Large intestine (tissue), 3 donors: ENCODE data around the gene VPS36. TPM values are rescaled to one million over a fixed set of nuclear protein-coding genes. Genes with fewer than 3 reads are reported as not detected.
"Not testable (repeated sequence)": the region's sequence is repeated elsewhere in the genome, so short reads cannot be mapped to it uniquely, and the experiment has no call there.

Source experiments
- DNase-seq, 2 donors: peaks; one replicate each; pipeline versions ENCODE4 v3.0.0 to v3.0.0-alpha.2; 2013
- H3K27ac ChIP-seq: one replicate; pipeline ENCODE4 v1.5.1; 2013; ENCODE audit warnings: low read length
- H3K27me3 ChIP-seq: 2 replicates; pipeline ENCODE4 v1.6.1; 2013; ENCODE audit warnings: low read length; ENCODE audit not compliant: control insufficient read depth, insufficient read depth
- H3K36me3 ChIP-seq: 2 replicates; pipeline ENCODE4 v1.6.1; 2013; ENCODE audit warnings: low read length; ENCODE audit not compliant: control insufficient read depth, insufficient read depth
- H3K4me1 ChIP-seq: one replicate; pipeline ENCODE4 v1.6.1; 2013; ENCODE audit warnings: low read length; ENCODE audit not compliant: control insufficient read depth, insufficient read depth
- H3K4me3 ChIP-seq: one replicate; pipeline ENCODE4 v1.5.1; 2013; ENCODE audit warnings: low read length
- H3K9me3 ChIP-seq: one replicate; pipeline ENCODE4 v1.6.1; 2013; ENCODE audit warnings: mild to moderate bottlenecking, low read depth, low read length, moderate library complexity; ENCODE audit not compliant: control insufficient read depth
- WGBS: methylation state at CpG from one replicate; pipeline ENCODE4 v1.1.5; 2013; ENCODE audit warnings: low lambda C conversion rate; ENCODE audit not compliant: insufficient coverage; 5-methylcytosine and 5-hydroxymethylcytosine counted together
- polyA plus RNA-seq: library from polyadenylated mRNA; unstranded; fragments of 120-200 nt; gene quantifications from one replicate; pipeline ENCODE4 v1.2.1, GENCODE V29; 2013

VPS36 gene
- polyA plus RNA-seq, 1 donor, result 64.8 TPM

DNA sequence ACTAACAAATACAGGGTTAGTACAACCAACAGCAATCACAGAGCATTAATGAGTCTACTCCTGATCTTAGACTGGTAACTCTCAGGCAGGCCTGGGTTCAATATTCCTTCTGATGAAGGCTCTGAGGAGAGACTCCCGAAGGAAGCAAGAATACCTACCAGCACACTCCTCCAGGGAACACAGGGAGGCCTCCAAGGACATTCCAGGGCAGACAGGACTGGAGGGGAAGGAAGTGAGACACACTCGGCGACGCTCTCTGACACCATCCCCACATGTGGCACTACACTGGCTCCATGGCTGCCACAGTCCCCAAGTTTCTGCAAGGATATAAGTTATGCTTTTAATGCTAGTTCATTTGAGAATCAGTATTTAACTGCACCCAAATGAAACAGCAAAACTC lies 64.6 kb downstream of the VPS36 start:
- Histone ChIP-seq H3K27ac (no peak overlapping the region), H3K4me3 (no peak overlapping the region), H3K27me3 (no peaks in the 10 kb centered on the region), H3K4me1 (no peaks in the 10 kb centered on the region), H3K9me3 (no peaks in the 10 kb centered on the region), H3K36me3 (no peaks in the 10 kb centered on the region)
- no peak for DNase-seq
- no CpG with 5 or more reads among the region's 4 CpGs for WGBS

DNA sequence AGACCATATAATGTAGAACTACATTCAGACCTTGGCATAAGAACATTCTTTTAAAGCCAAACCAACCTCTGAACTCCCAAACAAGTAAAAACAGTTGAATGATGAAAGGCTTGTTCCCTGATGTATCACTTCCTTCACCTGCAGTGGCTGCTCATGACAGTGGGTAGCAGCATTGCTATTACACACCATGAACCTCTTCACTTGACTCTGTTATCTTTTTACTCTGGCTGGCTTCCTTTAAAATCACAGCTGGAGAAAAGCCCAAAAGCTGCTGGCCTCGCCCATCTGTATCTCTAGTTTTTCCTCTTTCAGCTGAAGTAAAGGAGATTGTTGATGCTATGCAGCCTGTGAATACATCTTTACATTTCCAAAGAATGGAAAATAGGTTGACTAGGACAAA lies 67.1 kb downstream of the VPS36 start:
- Histone ChIP-seq H3K36me3 (no peaks in the 10 kb centered on the region), H3K27ac (no peak overlapping the region), H3K4me3 (no peak overlapping the region), H3K27me3 (no peaks in the 10 kb centered on the region), H3K4me1 (no peaks in the 10 kb centered on the region), H3K9me3 (no peaks in the 10 kb centered on the region)
- WGBS, result no CpG with 5 or more reads among the region's 1 CpG
- DNase-seq, result no peak

GRCh38 chr13:52378312-52378711 lies 72.1 kb downstream of the VPS36 start:
- H3K36me3 ChIP-seq, result no peaks in the 10 kb centered on the region
- H3K27ac ChIP-seq, result no peak overlapping the region

GRCh38 chr13:52377898-52378297 lies 72.5 kb downstream of the VPS36 start:
- no CpG with 5 or more reads among the region's 21 CpGs for WGBS
- Histone ChIP-seq H3K4me1 (no peaks in the 10 kb centered on the region), H3K27ac (no peak overlapping the region), H3K36me3 (no peaks in the 10 kb centered on the region), H3K27me3 (no peaks in the 10 kb centered on the region), H3K4me3 (no peak overlapping the region), H3K9me3 (no peaks in the 10 kb centered on the region)
- no peak for DNase-seq

More at GRCh38 chr13:52378312-52378711, 72.1 kb downstream of the VPS36 start:
- Histone ChIP-seq H3K9me3 (no peaks in the 10 kb centered on the region), H3K4me1 (no peaks in the 10 kb centered on the region), H3K4me3 (no peak overlapping the region), H3K27me3 (no peaks in the 10 kb centered on the region)
- DNase-seq, result no peak
- no CpG with 5 or more reads among the region's 22 CpGs for WGBS

DNA sequence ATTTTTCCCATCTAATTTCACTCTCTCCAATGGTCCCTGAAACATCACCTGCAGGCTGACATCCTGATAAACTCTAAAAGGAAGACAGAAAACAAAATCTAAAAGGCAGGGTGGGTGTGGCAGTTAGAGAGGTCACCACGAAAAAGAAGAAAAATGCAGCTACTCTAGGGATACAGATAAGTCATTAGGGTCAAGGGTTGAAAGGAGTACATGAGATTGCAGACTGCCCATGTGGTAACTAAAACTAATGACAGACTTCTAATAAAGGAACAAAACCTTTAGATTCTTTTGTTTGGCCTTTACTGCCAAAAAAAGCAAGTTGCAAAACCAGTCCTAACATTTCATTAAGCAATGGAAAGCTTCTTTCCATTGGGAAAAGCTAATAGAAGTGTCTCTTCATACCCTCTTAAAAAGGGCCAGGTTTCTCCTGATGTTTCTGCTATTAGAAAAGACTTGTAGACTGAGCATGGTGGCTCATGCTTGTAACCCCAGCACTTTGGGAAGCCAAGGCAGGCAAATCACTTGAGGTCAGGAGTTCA lies 75.5 kb downstream of the VPS36 start:
- H3K4me1 ChIP-seq, result no peaks in the 10 kb centered on the region
- 38% methylated on average over 1 of the region's 1 CpG for WGBS
- no peaks in the 10 kb centered on the region for H3K9me3 ChIP-seq
- no peak overlapping the region for H3K27ac ChIP-seq
- H3K27me3 ChIP-seq, result no peaks in the 10 kb centered on the region
- H3K36me3 ChIP-seq, result no peaks in the 10 kb centered on the region
- H3K4me3 ChIP-seq, result no peak overlapping the region
- no peak for DNase-seq

- H3K9me3 ChIP-seq, result no peaks in the 10 kb centered on the region
- no peak overlapping the region for H3K4me3 ChIP-seq
- H3K27me3 ChIP-seq, result no peaks in the 10 kb centered on the region
- DNase-seq, result no peak
- no peak overlapping the region for H3K27ac ChIP-seq
- H3K4me1 ChIP-seq, result no peaks in the 10 kb centered on the region
- 100% methylated on average over 3 of the region's 4 CpGs for WGBS
- H3K36me3 ChIP-seq, result no peaks in the 10 kb centered on the region
Observed at GRCh38 chr13:52374389-52374788, 76.0 kb downstream of the VPS36 start.

GRCh38 chr13:52373277-52373676 lies 77.2 kb downstream of the VPS36 start:
- not testable (repeated sequence) for H3K36me3 ChIP-seq, H3K4me3 ChIP-seq, H3K27ac ChIP-seq, H3K27me3 ChIP-seq, DNase-seq, H3K9me3 ChIP-seq, H3K4me1 ChIP-seq
- no CpG with 5 or more reads among the region's 1 CpG for WGBS

DNA sequence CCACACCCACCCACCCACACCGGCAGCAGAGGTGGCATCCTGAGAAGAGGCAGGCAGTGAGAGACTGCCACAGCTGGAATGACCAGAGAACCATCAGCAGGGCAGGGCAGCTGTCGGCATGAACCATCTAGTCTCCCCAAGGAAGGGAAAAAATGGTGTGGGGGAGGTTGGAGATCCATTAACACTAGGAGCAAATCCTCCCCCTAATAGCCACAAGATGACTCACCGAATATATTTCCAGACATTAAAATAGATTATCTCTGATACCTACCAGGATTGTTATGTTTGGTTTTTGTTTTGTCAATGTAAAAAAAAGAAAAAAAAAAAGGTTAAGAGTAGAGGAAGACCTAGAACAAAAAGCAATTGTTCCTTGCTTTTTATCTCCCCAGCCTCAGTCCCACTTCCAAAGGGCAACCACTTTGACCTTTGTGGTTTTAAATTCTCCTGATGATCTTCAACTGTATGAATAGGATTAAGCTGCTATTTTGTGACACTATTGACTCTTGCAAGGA lies 78.6 kb downstream of the VPS36 start:
- H3K36me3 ChIP-seq, result no peaks in the 10 kb centered on the region
- no peaks in the 10 kb centered on the region for H3K27me3 ChIP-seq
- no peak for DNase-seq
- no peak overlapping the region for H3K4me3 ChIP-seq
- H3K9me3 ChIP-seq, result no peaks in the 10 kb centered on the region
- H3K27ac ChIP-seq, result no peak overlapping the region
- no peaks in the 10 kb centered on the region for H3K4me1 ChIP-seq
- WGBS, result 17% methylated on average over 1 of the region's 3 CpGs

DNA sequence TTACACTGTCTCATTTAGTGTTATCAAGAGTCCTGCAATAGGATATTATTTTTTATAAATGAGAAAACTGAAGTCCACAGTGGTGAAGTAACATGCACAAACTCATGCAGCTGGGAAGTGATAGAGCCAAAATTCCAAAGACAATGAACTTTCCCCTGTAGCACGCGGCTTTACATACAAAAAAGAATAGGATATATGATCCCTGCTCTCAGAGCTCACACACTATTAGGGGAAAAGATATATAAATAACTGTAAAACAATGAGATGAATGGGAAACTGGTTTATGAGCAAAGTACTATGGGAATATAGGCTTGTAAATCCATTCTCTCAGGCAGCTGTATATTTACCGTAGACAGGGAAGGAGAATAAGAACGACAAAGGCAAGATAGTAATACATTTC lies 84.1 kb downstream of the VPS36 start:
- DNase-seq, result no peak
- Histone ChIP-seq H3K36me3 (no peaks in the 10 kb centered on the region), H3K9me3 (no peaks in the 10 kb centered on the region), H3K4me3 (no peak overlapping the region), H3K4me1 (no peaks in the 10 kb centered on the region), H3K27ac (no peak overlapping the region), H3K27me3 (no peaks in the 10 kb centered on the region)
- 69% methylated on average over 2 of the region's 4 CpGs for WGBS
